ENCODE results near the gene CHRDL2. TPM values are rescaled to one million over a fixed set of nuclear protein-coding genes. Genes with fewer than 3 reads are reported as not detected.
A peak's percentile ranks its signal among the peaks of the same experiment; 100 is the strongest.
"Not testable (repeated sequence)": the region's sequence is repeated elsewhere in the genome, so short reads cannot be mapped to it uniquely, and the experiment has no call there.

CHRDL2 gene
- total RNA-seq, 1 experiment from 2014 or later = not detected

DNA sequence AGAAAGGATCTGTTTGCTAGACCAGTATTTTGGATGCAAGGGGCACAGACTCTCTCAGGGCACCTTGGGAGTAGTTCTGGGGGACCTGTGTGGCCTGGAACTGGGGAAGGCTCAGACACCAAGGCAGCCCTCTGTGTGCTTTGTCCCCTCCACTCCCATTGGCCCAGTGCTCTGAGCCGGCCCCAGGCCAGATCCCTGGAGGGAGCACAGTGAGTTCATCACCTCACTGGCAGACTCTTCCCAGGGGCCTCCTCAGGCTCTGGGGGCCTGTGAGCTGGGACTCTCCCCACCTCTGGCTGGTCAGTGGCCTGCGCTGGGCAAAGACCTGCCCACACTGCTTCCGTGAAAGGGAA, 51.7 kb downstream of the CHRDL2 start:
- no peak for DNase-seq (ENCODE audit: low read depth)
- in situ Hi-C loops (cut with HindIII; ENCODE audit: low pct_unique_long_range_greater_than_20kb, low sequenced_read_pairs) = no loop called here

DNA sequence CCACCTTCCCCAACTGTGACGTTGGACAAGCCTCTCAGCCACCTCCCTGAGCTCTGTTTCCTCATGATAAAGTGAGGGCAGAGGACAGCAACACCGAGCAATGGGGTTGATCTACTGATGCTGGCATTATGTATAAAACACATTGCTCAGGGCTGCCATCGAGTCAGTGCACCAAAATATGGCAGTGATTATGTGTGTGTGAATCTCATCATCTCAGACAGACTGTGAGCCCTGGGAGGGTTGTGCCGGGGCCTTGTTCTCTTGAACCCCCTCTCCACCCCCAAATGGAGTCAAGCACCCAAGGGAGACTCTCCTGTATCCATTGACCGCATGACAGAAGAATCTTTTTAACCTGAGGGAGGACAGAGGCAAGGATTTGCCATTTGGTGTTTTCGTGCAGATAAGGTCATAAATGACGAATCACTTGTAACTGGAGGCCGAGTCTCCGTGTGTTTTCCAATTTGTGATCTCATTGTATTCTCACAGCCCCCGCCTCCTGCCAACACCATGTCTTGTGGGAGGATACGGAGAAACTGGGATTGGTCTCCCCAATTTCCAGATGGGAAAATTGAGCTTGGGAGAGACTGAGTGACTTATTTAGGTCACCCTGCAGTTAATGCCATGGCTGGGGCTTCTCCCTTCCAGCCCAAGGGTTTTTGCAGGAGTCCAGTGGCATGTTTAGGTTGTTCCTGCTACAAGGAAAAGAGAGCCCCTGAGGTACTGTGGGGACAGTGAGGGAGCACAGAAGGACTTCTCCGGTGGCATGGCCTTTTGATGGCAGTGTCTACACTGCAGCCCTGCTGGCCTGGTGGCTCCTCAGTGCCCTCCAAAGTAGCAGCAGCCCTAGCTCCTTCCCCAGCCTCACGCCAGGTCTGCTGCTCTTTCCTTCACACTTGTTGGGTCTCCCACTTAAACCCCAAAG, 52.4 kb downstream of the CHRDL2 start:
- in situ Hi-C loops (cut with HindIII; ENCODE audit: low pct_unique_long_range_greater_than_20kb, low sequenced_read_pairs) = no loop called here
- DNase-seq (ENCODE audit: low read depth) = no peak

DNA sequence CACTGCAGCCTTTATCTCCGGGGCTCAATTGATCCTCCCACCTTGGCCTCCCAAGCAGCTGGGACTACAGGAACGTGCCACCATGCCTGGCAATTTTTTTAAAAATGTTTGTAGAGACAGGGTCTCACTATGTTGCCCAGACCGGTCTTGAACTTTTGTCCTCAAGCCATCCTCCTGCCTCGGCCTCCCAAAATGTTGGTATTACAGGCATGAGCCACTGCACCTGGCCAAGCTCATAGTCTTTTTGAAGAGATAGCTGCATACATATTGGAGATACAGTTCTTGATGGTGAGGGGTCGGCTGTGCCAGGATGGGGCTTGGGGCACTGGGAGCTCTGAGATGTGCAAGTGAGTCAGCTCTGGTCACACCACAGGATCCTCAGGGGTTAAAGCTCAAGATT, 53.2 kb downstream of the CHRDL2 start:
- DNase-seq (ENCODE audit: low read depth) = no peak
- in situ Hi-C loops (cut with HindIII; ENCODE audit: low pct_unique_long_range_greater_than_20kb, low sequenced_read_pairs) = no loop called here

DNA sequence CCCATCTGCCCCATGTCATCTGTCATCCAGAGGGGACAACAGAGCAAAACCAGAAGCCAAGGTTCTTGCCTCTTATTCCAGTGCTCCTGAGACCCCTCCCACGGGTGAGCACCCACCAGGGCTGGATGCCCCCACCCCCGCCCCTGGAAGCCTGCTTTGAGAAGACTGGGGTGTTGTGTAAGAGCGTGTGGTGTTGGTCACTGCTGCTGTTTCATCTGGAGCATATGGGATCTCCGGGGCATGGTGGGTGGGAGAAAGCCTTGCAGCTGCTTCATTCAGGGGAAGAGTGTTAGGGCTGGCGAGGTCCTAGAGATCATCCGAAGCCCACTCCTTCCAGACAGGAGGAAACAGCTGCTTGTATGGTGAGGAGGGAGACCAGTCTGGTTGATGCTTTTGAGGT, 54.1 kb downstream of the CHRDL2 start:
- no peak for DNase-seq (ENCODE audit: low read depth)

DNA sequence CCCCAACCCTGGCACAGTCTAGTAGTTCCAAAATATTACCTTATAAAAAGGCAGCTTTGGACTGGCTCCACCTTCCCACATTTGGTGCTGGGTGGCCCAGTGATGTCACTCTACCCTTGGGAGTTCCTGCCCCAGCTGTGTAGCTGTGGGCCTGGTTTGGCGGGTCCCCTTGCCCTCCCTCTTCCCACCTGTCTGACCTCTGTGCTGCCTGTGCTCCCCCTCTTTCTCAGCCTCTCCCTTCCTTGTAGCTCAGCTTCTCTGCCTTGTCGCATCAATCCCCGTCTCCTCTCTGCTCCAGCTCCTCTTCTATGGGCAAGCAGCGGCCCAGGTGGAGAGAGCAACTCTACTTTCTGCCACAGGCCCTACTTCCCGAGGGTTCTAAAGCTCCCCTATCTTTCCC, 54.6 kb downstream of the CHRDL2 start:
- no peak for DNase-seq (ENCODE audit: low read depth)
- in situ Hi-C loops (cut with HindIII; ENCODE audit: low pct_unique_long_range_greater_than_20kb, low sequenced_read_pairs) = no loop called here

More for the DNA sequence above, 54.1 kb downstream of the CHRDL2 start:
- in situ Hi-C loops (cut with HindIII; ENCODE audit: low pct_unique_long_range_greater_than_20kb, low sequenced_read_pairs) = no loop called here

DNA sequence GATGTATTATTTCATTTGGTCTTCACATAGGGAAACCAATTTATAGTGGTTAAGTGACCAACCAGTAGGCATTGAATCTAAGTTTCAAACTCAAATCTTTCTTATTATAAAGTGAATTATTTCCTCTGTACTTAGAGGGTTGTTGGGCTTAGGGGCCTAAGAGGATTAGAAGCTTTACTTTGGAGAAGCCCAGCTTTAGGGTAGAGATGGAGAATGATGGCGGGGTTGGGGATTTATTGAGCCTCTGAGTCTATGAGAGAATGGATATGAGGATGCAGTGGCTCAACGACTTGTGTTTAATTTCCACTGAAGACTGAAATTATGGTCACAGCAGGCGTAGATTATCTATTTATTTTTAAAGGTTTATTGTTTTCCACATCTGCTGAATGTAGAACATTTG, 55.5 kb downstream of the CHRDL2 start:
- in situ Hi-C loops (cut with HindIII; ENCODE audit: low pct_unique_long_range_greater_than_20kb, low sequenced_read_pairs) = no loop called here
- no peak for DNase-seq (ENCODE audit: low read depth)

DNA sequence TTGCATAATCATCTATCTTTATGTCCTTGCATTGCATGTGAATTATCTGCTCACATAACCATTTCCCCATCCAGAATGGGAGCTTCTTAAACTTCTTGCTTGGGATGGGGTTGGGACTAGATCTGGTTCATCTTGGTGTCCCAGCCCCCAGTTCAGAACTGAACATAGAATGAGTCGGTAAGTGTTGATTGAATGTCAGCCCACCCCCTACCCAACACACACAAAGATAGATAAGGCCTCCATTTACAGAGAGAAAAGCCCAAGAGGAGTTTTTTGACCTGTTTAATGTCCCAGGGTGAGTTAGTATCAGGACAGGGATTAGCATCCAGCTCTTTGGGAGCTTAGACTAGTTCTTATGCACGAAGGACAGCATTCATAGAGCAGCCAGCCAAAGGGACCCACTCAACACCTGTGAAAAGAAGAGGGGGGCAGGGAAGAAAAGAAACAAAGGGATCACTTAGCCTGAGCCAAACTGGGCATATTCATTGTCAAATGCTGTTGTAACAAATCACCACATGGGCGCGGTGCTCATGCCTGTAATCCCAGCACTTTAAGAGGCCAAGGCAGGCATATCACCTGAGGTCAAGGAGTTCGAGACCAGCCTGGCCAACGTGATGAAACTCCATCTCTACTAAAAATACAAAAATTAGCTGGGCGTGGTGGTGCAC, 57.4 kb downstream of the CHRDL2 start:
- no peak for DNase-seq (ENCODE audit: low read depth)
- in situ Hi-C loops (cut with HindIII; ENCODE audit: low pct_unique_long_range_greater_than_20kb, low sequenced_read_pairs) = no loop called here

DNA sequence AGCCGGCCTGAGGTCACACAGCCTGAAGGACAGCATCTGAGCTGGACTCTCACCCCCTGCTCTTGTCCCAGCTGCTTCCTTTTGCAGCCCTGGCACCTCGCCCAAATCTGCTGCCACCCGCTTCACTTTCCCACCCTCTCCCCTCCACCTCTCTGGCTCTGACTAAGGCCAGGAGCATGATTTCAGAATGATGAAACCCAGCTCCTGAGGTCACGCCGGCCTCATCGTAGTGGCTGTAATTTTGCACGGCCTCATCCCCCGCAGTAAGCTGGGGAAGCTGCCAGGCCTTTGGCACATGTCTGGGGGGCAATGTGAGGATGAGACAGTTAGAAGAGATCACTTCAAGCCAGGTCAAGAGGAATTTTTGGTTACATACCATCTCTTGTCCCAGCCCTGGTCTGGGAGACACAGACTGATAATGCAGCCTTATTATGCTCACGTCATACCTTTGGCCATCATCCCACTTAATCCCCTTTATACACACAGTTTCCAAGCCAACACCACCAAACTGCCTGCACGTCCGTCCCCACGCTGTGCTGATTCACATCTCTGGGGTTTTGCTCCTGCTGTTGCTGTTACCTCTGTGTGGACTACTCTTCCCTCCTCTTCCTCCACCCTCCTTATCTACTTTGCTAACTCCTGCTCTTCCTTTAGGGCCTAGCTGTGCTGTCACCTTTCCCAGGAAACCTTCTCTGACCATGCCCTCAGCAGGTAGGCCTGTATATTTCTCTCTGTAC, 58.1 kb downstream of the CHRDL2 start:
- in situ Hi-C loops (cut with HindIII; ENCODE audit: low pct_unique_long_range_greater_than_20kb, low sequenced_read_pairs) = no loop called here
- peak; percentile 84 for DNase-seq (ENCODE audit: low read depth)

DNA sequence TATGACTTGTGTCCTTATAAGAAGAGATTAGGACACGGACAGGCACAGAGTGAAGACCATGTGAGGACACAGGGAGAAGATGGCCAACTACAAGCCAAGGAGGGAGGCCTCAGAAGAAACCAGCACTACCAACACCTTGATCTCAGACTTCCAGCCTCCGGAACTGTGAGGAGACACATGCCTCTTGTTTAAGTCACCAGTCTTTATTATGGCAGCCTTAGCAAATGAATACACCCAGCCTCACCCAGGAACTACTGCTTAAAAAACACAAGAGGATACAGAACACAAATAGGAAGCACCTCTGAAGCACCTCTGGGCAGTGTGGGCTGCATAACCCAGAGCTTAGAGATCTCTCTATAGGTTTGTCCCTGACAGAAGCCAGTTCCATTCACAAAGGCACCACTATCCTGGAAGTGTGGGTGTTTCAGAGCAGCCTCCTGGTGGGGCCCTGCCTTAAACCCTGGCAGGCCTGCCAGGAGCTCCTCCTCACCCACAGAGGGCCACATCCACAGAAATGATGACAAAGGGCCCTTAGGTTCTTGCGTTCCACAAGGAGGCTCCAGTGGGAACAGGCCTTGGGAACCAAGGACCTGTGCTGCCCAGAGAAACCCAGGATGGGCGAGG, 58.8 kb downstream of the CHRDL2 start:
- in situ Hi-C loops (cut with HindIII; ENCODE audit: low pct_unique_long_range_greater_than_20kb, low sequenced_read_pairs) = no loop called here
- DNase-seq (ENCODE audit: low read depth) = no peak

DNA sequence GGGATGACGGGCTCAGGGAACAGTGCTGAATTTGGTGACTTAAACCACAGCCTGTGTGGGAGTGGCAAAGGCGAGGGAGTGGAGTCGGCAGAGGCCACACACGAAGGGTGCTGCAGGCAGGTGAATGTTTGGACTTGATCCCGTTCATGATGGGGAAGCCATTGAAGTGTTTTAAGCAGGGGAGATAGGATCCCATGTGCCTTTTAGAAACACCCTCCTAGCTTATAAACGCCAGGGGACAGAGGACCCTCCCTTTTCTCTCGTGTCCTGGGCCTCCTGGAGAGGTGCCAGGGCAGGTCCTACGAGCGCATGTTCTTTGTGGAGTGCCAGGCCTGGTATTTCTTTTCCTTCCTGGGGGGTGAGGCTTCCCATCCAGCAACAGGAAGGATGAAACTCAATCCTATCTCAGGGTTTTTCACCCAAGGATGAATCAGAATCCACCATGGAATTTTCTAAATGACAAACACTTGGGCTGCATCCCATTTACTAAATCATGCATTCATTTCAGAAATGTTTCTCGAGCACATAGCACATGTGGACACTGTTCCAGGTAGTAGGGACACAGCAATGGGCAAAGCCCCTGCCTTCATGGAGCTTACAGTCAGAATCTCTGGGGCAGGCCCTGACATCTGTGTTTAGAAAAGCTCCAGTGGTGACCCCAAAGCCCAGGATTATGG, 59.6 kb downstream of the CHRDL2 start:
- in situ Hi-C loops (cut with HindIII; ENCODE audit: low pct_unique_long_range_greater_than_20kb, low sequenced_read_pairs) = no loop called here
- DNase-seq (ENCODE audit: low read depth) = no peak

DNA sequence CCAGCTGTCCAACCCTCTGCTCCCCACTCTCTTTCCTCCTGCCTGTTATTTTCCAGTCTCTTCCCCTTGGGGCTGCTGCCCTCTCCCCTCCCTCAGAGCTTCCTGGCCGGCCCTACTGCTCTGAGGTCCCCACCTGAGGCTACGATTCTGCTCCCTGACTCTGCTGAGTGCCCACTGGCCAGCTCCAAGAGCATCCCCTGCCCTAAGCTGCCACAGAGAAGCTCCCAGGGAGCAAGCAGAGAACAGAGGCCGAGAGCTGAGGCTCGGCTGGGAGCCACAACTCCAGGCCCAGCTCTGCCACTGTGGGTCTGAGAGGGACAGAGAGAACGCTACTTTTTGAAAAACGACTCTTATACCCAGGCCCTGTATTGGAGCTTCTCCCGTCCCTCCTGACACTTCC, 61.1 kb downstream of the CHRDL2 start:
- DNase-seq (ENCODE audit: low read depth) = no peak
- in situ Hi-C loops (cut with HindIII; ENCODE audit: low pct_unique_long_range_greater_than_20kb, low sequenced_read_pairs) = no loop called here

DNA sequence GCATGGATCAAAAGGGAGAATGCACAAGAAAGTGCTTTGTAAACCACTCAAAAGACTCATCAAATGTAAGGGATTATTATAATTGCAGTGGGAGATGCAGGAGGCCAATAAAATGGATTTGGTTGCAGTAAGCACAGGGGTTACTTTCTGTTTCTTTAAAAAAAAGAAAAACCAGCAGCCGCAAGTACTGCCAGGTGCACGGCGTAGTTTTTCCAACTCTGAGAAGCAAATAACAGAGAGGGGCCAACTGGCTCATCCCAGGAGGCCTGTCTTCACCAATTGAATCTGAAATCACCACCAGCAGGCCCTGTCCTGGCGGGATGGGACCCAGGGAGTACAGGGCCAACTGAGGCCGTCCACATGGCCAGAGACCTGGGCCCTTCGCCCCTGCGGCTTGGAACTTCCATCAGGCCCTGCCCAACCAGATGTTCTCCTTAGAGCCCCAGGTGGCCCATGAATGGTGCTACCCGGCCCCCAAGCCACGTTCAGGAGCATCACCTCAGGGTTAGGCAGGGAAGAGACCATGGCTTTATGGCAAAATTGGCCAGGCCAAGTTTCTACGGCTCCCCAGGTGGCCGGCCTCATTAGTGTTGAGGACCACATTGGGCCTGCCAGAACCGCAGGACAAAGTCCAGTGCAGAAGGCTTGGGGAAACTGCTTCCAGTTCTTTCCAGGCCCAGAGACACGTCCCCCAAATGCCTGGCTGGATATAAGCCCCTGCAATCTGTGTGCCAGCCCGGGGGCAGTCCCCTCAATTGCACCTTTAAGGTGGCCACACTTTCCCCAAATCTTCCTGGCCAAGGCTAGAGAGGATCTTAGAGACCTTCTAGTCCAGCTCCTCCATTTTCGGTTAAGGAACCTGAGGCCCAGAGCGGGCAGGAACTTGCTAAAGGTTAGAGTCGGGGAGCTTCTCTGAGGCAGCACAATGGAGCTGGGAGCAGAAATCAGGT, 61.7 kb downstream of the CHRDL2 start:
- DNase-seq (ENCODE audit: low read depth) = no peak
- in situ Hi-C loops (cut with HindIII; ENCODE audit: low pct_unique_long_range_greater_than_20kb, low sequenced_read_pairs) = no loop called here

DNA sequence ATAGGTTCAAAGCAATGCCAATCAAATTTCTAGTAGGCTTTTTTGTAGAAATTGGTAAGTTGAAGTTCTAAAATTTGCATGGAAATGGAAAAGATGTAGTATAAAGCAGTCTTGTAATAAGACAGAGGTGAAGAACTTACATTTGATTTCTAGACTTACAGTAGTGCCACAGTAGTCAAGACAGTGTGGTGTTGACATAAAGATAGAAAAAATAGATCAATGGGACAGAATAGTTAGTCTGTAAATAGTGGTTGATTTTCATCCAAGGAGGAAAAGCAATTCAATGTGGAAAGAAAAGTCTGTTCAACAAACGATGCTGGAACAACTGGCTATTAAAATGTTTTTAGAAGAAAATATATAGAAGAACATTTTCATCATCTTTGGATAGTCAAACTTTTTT, 67.9 kb downstream of the CHRDL2 start:
- DNase-seq (ENCODE audit: low read depth) = no peak
- in situ Hi-C loops (cut with HindIII; ENCODE audit: low pct_unique_long_range_greater_than_20kb, low sequenced_read_pairs) = no loop called here

DNA sequence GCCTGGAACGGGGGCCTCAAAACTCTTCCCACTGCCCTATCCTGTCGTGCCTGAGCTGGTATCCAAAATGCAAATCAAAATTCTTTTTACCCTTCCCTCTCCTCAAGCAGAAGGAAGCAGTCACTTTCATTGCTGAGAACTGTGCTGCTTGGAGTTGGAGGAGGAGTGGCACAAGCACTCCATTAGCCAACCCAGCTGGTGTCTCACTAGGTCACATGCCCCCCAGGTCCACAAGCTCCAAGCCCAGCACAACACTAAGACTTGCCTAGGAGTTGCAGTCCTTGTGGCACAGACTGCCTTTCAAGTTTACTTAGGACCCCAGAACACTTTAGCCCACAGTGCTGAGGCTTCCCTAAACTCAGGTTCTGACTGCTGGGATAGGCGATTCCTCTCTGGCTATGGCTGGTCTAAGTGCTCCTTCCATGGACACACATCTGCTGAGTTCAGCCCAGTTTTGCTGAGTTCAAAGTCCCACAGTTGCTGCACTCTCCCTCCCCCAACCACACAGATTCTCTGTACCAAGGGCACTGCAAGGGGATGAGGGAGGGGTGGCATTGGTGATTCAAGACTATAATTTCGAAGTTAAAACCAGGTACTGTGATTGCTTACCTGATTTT, 68.6 kb downstream of the CHRDL2 start:
- DNase-seq (ENCODE audit: low read depth) = no peak

DNA sequence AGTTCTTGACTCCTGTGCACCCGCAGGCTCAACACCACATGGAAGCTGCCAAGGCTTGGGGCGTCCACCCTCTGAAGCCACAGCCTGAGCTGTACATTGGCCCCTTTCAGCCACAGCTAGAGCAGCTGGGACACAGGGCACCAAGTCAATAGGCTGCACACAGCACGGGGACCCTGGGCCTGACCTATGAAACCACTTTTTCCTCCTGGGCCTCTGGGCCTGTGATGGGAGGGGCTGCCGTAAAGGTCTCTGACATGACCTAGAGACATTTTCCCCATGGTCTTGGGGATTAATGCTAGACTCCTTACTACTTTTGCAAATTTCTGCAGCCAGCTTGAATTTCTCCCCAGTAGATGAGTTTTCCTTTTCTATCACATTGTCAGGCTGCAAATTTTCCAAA, 72.1 kb downstream of the CHRDL2 start:
- in situ Hi-C loops (cut with HindIII; ENCODE audit: low pct_unique_long_range_greater_than_20kb, low sequenced_read_pairs); DNase-seq (ENCODE audit: low read depth): not testable (repeated sequence)

More for the DNA sequence above, 68.6 kb downstream of the CHRDL2 start:
- in situ Hi-C loops (cut with HindIII; ENCODE audit: low pct_unique_long_range_greater_than_20kb, low sequenced_read_pairs) = no loop called here

DNA sequence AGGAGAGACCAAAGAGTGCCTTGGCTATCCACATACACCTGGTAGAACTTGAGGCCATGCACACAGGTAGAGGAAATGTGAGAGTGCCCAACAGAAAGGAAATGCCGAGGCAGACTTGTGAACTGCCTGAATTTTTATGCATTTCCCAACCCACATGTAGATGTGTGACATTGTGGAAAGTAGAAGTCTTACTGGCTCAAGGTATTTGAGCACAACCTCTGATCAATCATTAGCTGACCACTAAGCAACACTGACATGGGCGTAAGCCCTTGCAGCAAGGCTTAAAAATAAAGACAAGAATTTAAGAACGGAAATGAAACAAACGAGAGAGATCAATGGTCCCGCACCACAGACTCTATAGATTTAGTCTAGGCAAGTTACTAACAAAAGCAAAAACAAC, 76.2 kb downstream of the CHRDL2 start:
- in situ Hi-C loops (cut with HindIII; ENCODE audit: low pct_unique_long_range_greater_than_20kb, low sequenced_read_pairs) = no loop called here
- no peak for DNase-seq (ENCODE audit: low read depth)

DNA sequence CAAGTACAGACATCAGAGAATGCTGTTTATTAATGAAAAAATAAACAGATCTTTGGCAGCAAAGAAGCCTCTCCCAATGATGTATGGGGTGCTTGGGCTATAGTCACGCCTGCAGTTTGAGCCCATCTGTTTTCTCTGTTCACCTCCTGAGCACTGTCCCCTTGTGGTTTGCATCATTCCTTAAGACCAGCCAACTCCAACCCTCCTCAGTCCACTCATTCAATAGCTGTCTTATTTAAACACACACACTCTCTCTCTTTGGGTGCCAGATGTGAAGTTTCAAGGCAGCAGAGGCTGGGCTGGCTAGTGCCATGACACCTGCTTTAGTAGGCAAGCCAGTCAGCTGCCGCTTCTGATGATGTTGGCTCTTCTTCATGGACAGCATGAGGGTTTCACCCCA, 80.7 kb downstream of the CHRDL2 start:
- DNase-seq (ENCODE audit: low read depth) = no peak
- in situ Hi-C loops (cut with HindIII; ENCODE audit: low pct_unique_long_range_greater_than_20kb, low sequenced_read_pairs) = no loop called here
